Measurements from ENCODE around the gene PPARD. TPM values are rescaled to one million over a fixed set of nuclear protein-coding genes. Genes with fewer than 3 reads are reported as not detected.
"Not testable (repeated sequence)": the region's sequence is repeated elsewhere in the genome, so short reads cannot be mapped to it uniquely, and the experiment has no call there.

PPARD gene
- polyA plus RNA-seq, 1 experiment: 40.9 TPM

GRCh38 chr6:35436071-35436857, 93.9 kb downstream of the PPARD start:
- no peaks in the 10 kb centered on the region for H3K36me3 ChIP-seq (ENCODE audit: control insufficient read depth, insufficient read depth, low read length)
- ChIA-PET CTCF (interaction anchor here (1.1 to 4.2 kb wide), 2 partner anchors 12 to 29 kb away, joined by 3 to 24 read pairs; no protein-coding TSS in a partner anchor), POLR2A (no interaction called here)
- DNase-seq (ENCODE audit: low read depth): no peak
- H3K4me3 ChIP-seq (ENCODE audit: low read depth, low read length): no peak overlapping the region
- H3K27me3 ChIP-seq (ENCODE audit: control insufficient read depth, insufficient read depth, low read length): no peaks in the 10 kb centered on the region
- no peak for TF ChIP-seq CTCF (IDR thresholded peaks at IDR 0.05; ENCODE audit: insufficient read depth, low read depth, low read length)

- POLR2A ChIA-PET; H3K27me3 ChIP-seq (ENCODE audit: control insufficient read depth, insufficient read depth, low read length): not testable (repeated sequence)
- CTCF ChIA-PET: interaction anchor here (1.0 to 4.2 kb wide), 5 partner anchors 10 to 96 kb away, joined by 3 to 24 read pairs (median 4); no protein-coding TSS in a partner anchor
Measured at GRCh38 chr6:35438378-35439065, 96.2 kb downstream of the PPARD start.

GRCh38 chr6:35439308-35439707, 97.0 kb downstream of the PPARD start:
- no peaks in the 10 kb centered on the region for H3K27me3 ChIP-seq (ENCODE audit: control insufficient read depth, insufficient read depth, low read length)
- ChIA-PET POLR2A (no interaction called here), CTCF (interaction anchor here (1.4 to 2.6 kb wide), 3 partner anchors 10 to 20 kb away, joined by 3 to 6 read pairs (median 6); no protein-coding TSS in a partner anchor)
- H3K36me3 ChIP-seq (ENCODE audit: control insufficient read depth, insufficient read depth, low read length): no peaks in the 10 kb centered on the region
- no peak for TF ChIP-seq CTCF (IDR thresholded peaks at IDR 0.05; ENCODE audit: insufficient read depth, low read depth, low read length)
- H3K4me3 ChIP-seq (ENCODE audit: low read depth, low read length): no peak overlapping the region
- DNase-seq (ENCODE audit: low read depth): no peak

More at GRCh38 chr6:35438378-35439065, 96.2 kb downstream of the PPARD start:
- not testable (repeated sequence) for H3K36me3 ChIP-seq (ENCODE audit: control insufficient read depth, insufficient read depth, low read length); DNase-seq (ENCODE audit: low read depth); H3K4me3 ChIP-seq (ENCODE audit: low read depth, low read length)

DNA sequence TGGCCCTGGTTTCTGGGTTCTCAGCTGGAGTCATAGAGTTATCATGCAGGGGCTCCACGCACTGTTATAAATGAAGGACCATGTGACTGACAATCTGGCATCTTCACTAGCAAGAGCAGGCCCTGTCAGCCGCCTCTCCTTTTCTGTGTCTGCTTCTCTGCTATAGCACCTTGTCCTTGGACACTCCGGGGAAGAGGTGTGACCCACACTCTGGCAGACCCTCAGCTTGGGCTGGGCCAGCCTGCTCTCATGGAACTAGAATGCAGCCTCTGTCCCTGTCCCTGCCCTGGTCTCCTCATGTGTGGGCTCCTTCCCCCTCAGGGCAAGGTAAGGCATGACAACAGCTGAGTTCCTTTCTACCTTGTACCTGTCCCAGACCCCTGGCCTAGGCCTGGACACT, 98.8 kb downstream of the PPARD start:
- DNase-seq (ENCODE audit: low read depth): no peak
- Histone ChIP-seq H3K36me3 (ENCODE audit: control insufficient read depth, insufficient read depth, low read length) (no peaks in the 10 kb centered on the region), H3K27me3 (ENCODE audit: control insufficient read depth, insufficient read depth, low read length) (no peaks in the 10 kb centered on the region), H3K4me3 (ENCODE audit: low read depth, low read length) (no peak overlapping the region)
- CTCF ChIA-PET: interaction anchor here (1.1 to 2.6 kb wide), 2 partner anchors 8 to 22 kb away, joined by 5 to 6 read pairs; no protein-coding TSS in a partner anchor
- TF ChIP-seq CTCF (IDR thresholded peaks at IDR 0.05; ENCODE audit: insufficient read depth, low read depth, low read length): no peak
- POLR2A ChIA-PET: no interaction called here

GRCh38 chr6:35441642-35442041, 99.3 kb downstream of the PPARD start:
- H3K27me3 ChIP-seq (ENCODE audit: control insufficient read depth, insufficient read depth, low read length): no peaks in the 10 kb centered on the region
- TF ChIP-seq CTCF (IDR thresholded peaks at IDR 0.05; ENCODE audit: insufficient read depth, low read depth, low read length): no peak
- POLR2A ChIA-PET: no interaction called here
- no peak overlapping the region for H3K4me3 ChIP-seq (ENCODE audit: low read depth, low read length)
- CTCF ChIA-PET: interaction anchor here (1.4 to 2.8 kb wide), 3 partner anchors 8 to 26 kb away, joined by 3 to 9 read pairs (median 6); no protein-coding TSS in a partner anchor
- H3K36me3 ChIP-seq (ENCODE audit: control insufficient read depth, insufficient read depth, low read length): no peaks in the 10 kb centered on the region
- no peak for DNase-seq (ENCODE audit: low read depth)

All from BJ (cell line).